Measurements from ENCODE around the gene APH1B. TPM values are rescaled to one million over a fixed set of nuclear protein-coding genes. Genes with fewer than 3 reads are reported as not detected.

The APH1B gene
- total RNA-seq, 1 donor, result 17.7 TPM

- TF ChIP-seq, protein P1, sequence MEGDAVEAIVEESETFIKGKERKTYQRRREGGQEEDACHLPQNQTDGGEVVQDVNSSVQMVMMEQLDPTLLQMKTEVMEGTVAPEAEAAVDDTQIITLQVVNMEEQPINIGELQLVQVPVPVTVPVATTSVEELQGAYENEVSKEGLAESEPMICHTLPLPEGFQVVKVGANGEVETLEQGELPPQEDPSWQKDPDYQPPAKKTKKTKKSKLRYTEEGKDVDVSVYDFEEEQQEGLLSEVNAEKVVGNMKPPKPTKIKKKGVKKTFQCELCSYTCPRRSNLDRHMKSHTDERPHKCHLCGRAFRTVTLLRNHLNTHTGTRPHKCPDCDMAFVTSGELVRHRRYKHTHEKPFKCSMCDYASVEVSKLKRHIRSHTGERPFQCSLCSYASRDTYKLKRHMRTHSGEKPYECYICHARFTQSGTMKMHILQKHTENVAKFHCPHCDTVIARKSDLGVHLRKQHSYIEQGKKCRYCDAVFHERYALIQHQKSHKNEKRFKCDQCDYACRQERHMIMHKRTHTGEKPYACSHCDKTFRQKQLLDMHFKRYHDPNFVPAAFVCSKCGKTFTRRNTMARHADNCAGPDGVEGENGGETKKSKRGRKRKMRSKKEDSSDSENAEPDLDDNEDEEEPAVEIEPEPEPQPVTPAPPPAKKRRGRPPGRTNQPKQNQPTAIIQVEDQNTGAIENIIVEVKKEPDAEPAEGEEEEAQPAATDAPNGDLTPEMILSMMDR (IDR thresholded peaks at IDR 0.05; ENCODE audit: extremely low read depth, low read depth, low read length), result no peak
- Histone ChIP-seq H3K4me2 (ENCODE audit: insufficient read depth, low read length) (no peak overlapping the region), H2AFZ (ENCODE audit: low read length) (no peak overlapping the region), H3K79me2 (ENCODE audit: insufficient read depth, low read length) (no peaks in the 10 kb centered on the region), H3K36me3 (ENCODE audit: insufficient read depth, low read length) (peaks cover 36% of the 10 kb centered on the region), H3K4me1 (ENCODE audit: insufficient read depth, low read length) (peaks cover 13% of the 10 kb centered on the region), H3K4me3 (ENCODE audit: insufficient read depth, low read length) (no peak overlapping the region), H3K9me3 (ENCODE audit: low read depth, low read length) (no peaks in the 10 kb centered on the region), H4K20me1 (ENCODE audit: insufficient read depth, low read length) (no peaks in the 10 kb centered on the region), H3K27ac (ENCODE audit: low read depth, low read length) (no peak overlapping the region), H3K27me3 (ENCODE audit: insufficient read depth, low read length) (no peaks in the 10 kb centered on the region)
- no peak for DNase-seq (ENCODE audit: insufficient read length, low spot score, missing footprints)
These were observed 54.1 kb downstream of the APH1B start for GRCh38 chr15:63331456-63331855.

DNA sequence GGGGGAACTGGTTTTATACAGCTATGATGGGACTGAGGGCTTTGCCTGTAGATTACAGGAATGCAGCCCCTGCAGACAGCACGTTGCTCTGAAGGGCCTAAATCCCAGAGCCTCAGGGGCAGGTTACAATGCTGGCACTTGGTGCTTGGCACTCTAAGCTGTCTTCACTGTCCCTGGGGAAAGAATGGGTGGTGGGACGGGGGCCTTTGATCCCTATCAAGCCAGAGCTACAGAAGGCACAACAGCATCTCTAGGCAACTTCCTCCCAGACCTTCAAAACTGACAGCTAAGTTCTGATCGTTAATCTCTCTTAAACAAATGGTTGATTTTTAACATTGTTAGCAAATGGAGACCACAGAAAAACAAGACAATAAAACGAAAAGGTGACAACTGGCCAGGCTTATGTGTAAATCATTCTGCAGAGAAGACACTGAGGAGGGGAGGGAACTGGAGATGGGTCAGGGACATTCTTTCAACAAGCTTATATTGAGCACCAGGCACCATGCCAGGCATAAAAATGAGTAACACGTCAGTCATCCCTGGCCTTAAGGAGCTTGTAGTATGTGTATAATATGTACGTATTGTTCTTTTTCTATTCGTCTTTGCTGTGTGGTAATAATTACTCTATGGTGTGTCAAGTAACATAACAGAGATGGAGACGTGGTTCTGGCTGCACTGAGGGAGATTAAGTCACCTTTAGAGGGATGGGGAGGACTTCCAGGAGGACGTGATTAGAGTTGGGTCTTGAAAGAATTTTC, 55.1 kb downstream of the APH1B start:
- no peaks in the 10 kb centered on the region for H3K79me2 ChIP-seq (ENCODE audit: insufficient read depth, low read length)
- H3K36me3 ChIP-seq (ENCODE audit: insufficient read depth, low read length), result peaks cover 45% of the 10 kb centered on the region
- no peak overlapping the region for H3K4me3 ChIP-seq (ENCODE audit: insufficient read depth, low read length)
- H3K27ac ChIP-seq (ENCODE audit: low read depth, low read length), result peak overlapping the region; percentile 62
- no peaks in the 10 kb centered on the region for H3K27me3 ChIP-seq (ENCODE audit: insufficient read depth, low read length)
- TF ChIP-seq, protein P1 (IDR thresholded peaks at IDR 0.05; ENCODE audit: extremely low read depth, low read depth, low read length), result no peak
- H2AFZ ChIP-seq (ENCODE audit: low read length), result no peak overlapping the region
- H3K9me3 ChIP-seq (ENCODE audit: low read depth, low read length), result no peaks in the 10 kb centered on the region
- DNase-seq (ENCODE audit: insufficient read length, low spot score, missing footprints), result peak; percentile 93
- no peaks in the 10 kb centered on the region for H4K20me1 ChIP-seq (ENCODE audit: insufficient read depth, low read length)
- H3K4me1 ChIP-seq (ENCODE audit: insufficient read depth, low read length), result peaks cover 13% of the 10 kb centered on the region
- peak overlapping the region; percentile 39 for H3K4me2 ChIP-seq (ENCODE audit: insufficient read depth, low read length)

DNA sequence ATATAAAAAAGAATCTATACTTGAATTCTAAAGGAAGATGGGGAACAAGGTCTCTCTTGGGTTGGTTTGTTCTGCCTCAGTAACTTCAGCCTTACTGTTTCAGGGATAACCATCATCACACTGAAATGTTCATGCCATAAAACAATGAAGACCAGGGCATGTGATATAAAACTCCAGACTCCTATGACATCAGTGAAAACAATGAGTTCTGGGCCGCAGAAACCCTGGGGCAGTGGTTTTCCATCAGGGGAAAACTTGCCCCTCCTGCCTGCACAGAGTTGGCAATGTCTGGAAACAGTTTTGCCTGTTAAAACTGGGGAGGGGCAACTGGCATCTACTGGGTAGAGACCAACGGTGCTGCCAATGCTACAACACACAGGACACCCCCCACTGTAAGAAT, 57.4 kb downstream of the APH1B start:
- no peak overlapping the region for H3K4me2 ChIP-seq (ENCODE audit: insufficient read depth, low read length)
- no peak overlapping the region for H3K27ac ChIP-seq (ENCODE audit: low read depth, low read length)

More for the DNA sequence above, 57.4 kb downstream of the APH1B start:
- Histone ChIP-seq H3K4me3 (ENCODE audit: insufficient read depth, low read length) (no peak overlapping the region), H3K79me2 (ENCODE audit: insufficient read depth, low read length) (no peaks in the 10 kb centered on the region), H3K27me3 (ENCODE audit: insufficient read depth, low read length) (no peaks in the 10 kb centered on the region), H3K36me3 (ENCODE audit: insufficient read depth, low read length) (peaks cover 64% of the 10 kb centered on the region), H2AFZ (ENCODE audit: low read length) (no peak overlapping the region), H3K4me1 (ENCODE audit: insufficient read depth, low read length) (peaks cover 18% of the 10 kb centered on the region), H3K9me3 (ENCODE audit: low read depth, low read length) (no peaks in the 10 kb centered on the region), H4K20me1 (ENCODE audit: insufficient read depth, low read length) (no peaks in the 10 kb centered on the region)
- TF ChIP-seq, protein P1 (IDR thresholded peaks at IDR 0.05; ENCODE audit: extremely low read depth, low read depth, low read length), result no peak
- DNase-seq (ENCODE audit: insufficient read length, low spot score, missing footprints), result no peak
